Activated CD4-positive, alpha-beta T cell treated with anti-CD3 and anti-CD28 coated beads, Interleukin-2, amount 50 U/mL, for 24 hours (primary cell): ENCODE measurements around the gene MAB21L1.

Experiments
- DNase-seq, 2 donors: peaks; one replicate each; pipeline ENCODE4 v3.0.0-alpha.2; 2020; ENCODE audit warnings: low read depth in 1 of 2, low spot score in 1 of 2

MAB21L1 gene

GRCh38 chr13:35475960-35476943, at the start of gene MAB21L1:
Gene MAB21L1, minus strand, starts transcription at chr13:35476689. Its CDS starts 551 bp downstream, at chr13:35476138.
- no peak for DNase-seq

DNA sequence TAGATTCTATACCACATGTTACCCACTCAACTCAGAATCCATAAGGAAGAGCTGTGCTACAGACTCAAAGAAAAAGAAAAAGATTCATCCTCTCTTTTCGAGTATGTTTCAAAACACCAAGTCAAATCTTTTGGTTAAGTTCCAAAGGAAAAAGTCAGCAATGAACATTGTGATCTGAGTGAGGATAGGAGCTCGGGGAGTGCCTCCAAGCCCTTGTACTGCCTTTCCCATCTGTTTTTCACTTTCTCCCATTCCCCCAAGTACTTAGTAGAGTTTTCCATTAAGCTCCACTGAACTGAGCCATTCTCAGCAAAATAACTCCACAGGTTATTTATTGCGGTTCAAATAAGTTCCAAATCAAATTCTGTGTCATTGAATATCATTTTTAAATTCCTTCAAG, 47.7 kb upstream of the MAB21L1 start:
- no peak for DNase-seq

- no peak for DNase-seq
Measured at GRCh38 chr13:35518337-35518946, 42.0 kb upstream of the MAB21L1 start.

DNA sequence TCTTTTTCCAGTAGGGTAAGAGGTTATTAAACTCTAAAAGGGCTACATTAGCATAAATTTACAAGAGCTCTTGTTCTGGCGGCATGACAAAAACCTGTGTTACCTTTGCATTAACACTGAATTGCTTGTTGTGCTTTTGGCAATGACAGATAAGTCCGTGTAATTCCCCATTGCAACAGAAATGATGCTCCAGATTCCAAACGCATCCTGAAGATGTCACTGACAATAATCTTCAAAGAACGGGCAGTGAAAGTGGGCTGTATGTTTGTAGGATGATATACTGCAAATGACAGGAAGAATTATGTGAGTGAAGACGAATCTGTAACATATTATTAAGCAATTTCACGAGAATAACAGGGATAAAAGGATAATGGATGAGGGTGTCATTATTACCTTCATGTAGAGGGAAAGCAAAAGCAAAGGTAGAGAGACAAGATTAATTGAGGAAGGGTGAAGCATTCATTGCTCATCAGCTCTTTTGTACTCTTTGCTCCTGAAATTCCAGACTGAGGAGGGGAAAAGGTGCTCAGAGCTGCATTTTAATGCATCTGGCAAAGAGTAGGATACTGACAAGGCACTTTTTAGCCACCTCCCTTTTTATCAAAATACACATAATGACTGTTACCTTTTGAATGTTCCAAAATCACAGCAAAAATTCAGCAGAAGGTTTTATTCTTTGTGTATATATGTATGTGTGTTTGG, 38.5 kb upstream of the MAB21L1 start:
- DNase-seq: no peak

DNA sequence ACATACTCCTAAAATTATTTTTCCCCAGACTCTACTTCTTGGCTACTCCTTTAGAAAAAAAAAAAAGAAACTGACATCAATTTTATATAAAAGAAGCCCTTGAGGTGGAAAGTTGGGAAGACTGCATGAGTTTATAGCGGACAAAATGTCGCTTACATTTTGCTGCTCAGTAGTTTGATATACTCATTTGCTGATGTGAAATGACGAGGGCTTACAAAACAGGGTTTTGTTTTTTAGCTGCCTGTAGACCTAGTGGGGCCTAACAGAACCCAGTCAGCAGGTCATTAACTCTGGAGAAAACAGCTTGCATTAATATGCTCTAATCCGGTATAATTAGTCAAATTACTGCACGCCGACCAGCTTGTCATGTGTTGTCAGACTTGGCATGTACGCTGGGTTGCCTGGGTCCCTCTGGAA, 37.6 kb upstream of the MAB21L1 start:
- DNase-seq: no peak

DNA sequence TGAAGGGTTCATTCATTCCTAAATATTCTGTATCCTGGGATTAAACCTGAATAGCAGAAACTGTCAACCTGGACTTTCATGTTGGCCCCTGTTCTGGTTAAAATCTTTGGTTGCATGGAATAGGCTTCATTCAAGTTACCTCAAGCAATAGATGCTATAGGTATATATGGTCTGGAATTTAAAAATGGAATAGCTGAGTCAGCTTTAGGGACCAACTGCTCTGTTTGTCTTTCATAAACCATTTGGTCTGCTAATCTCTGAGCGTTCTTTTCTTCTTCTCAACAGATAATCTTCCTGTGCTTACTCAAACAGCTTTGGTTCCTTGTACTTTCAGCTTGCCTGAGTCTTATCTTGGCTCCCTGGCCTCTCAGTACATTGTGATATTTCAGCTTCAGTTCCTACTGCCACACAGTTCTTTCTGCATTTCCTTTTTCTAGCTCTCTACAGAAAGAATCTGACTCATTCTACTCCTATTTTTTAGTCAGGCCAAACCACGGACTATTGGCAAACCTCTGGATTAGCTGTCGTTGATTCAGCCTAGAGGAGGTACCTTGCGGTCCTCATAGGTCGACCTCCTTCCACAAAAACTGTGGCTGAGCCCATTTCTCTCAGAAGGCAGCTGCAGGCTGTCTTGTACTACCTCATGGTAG, 35.9 kb upstream of the MAB21L1 start:
- no peak for DNase-seq

DNA sequence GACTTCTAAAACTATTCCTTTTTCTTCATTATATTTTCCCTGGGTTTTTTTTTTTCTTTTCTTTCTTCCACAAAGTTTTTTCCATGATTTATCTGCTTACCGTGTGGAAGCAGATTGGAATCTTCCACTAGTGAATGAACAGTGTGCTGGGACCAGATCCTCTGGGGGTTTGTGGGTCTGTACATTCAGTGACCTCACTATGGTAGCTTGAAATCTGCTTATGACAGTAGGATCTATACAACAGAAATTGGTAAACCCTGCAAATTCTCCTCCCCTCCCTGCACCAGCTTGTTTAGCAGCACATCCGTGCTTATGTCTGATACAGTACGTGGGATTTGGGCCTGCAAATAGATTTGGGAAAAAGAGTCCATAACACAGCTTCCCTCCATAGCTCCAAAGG, 26.0 kb upstream of the MAB21L1 start:
- no peak for DNase-seq

GRCh38 chr13:35501661-35502235, 25.3 kb upstream of the MAB21L1 start:
- no peak for DNase-seq

DNA sequence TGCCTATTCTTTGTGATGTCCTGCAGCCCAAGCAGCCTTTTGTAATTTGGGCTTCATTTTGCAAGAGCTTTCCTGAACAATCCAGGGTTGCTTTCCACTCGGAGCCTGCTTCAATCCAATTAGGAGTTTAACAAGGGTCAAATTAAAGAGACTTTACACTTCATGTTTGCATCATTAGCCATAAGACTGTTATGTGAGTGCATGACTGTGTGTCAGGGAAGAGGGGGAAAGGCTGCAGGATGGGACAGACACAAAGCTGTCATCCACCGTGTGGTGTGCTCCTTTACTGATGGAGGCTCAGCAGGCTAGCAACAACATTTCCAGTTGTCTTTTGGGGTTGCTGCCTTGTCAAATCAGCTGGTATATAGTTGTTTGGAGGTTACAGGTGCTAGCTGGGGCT, 23.7 kb upstream of the MAB21L1 start:
- DNase-seq: no peak

GRCh38 chr13:35499676-35500075, 23.2 kb upstream of the MAB21L1 start:
- DNase-seq: no peak

GRCh38 chr13:35499196-35499662, 22.7 kb upstream of the MAB21L1 start:
- DNase-seq: no peak

GRCh38 chr13:35498231-35498630, 21.7 kb upstream of the MAB21L1 start:
- DNase-seq: no peak

DNA sequence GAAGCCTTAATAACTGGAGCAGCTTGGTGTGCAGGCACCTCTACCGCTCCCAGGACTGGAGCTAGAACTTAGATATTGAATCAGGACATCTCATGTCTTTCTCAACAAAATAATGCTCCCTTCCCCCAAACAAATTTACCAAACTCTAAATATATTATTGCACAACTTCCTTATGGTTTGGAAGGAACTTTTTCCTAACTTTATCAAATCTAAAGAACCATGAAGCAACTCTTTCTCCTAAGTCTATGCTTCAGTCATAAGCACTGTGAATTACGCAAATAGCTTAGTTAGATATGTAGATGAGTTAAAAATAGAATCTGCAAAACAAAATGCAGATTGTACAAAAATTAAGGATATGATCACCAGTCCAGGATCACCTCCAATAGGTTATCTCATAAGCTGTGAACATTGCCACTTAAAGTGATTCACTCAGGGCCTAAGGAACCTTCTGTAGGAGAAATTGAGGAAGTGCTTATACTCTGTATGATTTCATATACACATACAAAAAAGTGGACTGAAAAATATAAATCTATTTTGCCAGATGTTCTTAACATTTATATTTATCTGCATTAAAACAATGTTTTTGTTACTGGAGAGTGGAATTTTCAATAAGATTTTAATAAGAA, 20.4 kb upstream of the MAB21L1 start:
- DNase-seq: no peak

DNA sequence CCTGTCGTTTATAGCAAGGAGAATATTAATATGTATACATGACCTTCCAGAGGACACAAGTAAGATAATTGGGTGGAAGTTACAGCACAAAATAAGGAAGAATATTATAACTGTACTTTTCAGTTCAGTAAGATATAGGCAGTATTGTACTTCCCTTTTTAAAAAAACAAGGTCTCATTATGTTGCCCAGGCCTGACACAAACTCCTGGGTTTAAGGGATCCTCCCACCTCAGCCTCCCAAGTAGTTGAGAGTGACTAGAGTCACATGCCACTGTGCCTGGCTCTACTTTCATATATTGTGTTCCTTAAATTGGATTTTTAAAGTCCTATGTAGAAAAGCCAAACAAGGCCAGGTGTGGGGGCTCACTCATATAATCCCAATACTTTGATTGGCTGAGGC, 19.5 kb upstream of the MAB21L1 start:
- DNase-seq: no peak

GRCh38 chr13:35489050-35489449, 12.6 kb upstream of the MAB21L1 start:
- no peak for DNase-seq

DNA sequence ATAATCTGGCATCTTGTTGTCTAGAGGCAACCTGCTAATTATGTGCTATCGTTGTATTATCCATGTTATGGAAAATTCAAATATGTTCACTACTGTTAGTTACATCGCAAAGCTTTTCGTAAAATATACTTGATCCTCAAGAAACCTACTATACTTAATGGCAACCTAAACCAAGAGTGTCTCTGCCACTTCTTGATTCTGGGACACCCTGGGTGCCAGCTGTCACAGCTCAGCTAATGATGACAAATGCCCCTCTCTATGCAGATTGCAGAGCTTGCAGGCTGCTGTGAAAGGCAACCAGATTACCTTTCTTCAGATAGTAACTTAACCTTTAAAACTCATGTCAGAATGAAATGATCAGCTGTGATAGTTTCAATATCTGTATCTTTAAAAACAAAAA, 8.9 kb upstream of the MAB21L1 start:
- no peak for DNase-seq

- DNase-seq: no peak
Measured at GRCh38 chr13:35484384-35484783, 7.9 kb upstream of the MAB21L1 start.

DNA sequence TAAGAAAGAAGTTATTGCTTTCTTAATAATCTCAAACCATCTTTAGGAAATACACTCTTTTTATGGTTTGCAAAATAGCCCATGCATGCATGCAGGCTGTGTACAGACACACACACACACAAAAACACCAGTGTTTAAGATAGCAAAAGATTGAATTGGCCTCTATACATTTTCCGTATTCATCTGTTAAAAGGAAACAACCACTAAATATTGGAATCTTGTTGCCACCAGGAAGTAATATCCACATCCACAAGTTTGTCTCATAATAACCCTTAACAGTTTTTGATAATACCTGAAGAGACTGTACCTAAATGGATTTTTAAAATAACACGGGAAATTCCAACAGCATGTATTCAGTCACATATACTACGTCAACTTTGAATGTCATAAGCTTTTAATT, 7.3 kb upstream of the MAB21L1 start:
- DNase-seq: no peak

- no peak for DNase-seq
Measured at GRCh38 chr13:35482527-35482926, 6.0 kb upstream of the MAB21L1 start.

DNA sequence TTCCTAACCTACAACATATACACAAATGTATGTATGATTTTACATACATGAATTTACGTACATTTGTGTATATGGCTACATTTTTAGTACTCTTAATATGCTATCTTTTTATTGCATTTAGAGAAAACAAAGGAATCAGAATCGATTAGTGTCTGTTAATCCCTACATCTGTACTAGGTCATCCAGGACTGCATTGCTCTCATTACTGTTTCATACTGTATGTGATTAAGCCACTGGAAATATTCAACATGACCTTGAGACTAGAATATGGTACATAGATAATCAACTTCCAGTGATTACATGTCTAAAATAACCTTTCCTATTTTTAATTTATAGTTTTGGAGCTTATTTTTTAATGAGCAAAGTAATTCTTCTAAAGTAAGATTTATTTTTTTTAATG, 5.3 kb upstream of the MAB21L1 start:
- no peak for DNase-seq
